HG02870 (cell line): ENCODE measurements around the gene POU2AF1.
"Not testable (repeated sequence)": the region's sequence is repeated elsewhere in the genome, so short reads cannot be mapped to it uniquely, and the experiment has no call there.

Experiments
- ATAC-seq: cut with Tn5 transposase; IDR thresholded peaks from one replicate; pipeline ENCODE4 v1.9.1; 2021; ENCODE audit warnings: mild to moderate bottlenecking, moderate library complexity; ENCODE audit not compliant: unreplicated experiment

The POU2AF1 gene

DNA sequence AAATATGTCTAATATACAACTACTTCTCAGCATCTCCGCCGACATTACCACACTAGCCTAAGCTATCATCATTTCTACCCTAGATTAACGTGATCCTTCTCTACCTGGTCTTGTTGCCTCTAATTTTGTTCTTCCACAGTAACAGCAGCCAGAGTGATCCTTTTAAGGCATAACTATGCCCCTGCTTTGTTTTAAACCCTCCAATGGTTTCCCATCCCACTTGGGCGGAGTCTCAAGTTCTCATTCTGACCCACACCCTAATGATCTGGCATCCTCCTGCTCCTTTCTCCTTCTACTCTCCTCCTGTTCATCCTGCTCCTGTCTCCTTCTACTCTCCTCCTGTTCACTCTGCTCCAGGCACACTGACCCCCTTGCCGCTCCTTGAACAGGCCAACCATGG lies 31.9 kb upstream of the POU2AF1 start:
- no peak for ATAC-seq

DNA sequence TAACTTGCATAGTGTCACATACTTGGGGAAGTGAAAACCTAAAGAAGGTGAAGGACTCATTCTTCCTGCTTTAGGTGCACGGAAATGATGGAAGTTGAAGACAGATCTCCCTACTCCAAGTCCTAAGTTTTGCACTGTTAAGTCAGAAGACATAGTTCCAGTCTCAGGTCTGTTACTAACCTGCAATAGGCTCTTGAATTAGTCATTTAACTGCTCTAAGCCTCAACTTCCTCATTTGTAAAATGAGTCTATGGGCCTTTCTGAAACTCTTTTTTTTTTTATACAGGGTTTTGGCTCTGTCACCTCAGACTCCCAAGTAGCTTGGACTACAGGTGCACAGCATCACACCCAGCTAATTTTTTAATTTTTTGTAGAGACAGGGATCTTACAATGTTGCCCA lies 30.8 kb upstream of the POU2AF1 start:
- ATAC-seq = peak; percentile 64

DNA sequence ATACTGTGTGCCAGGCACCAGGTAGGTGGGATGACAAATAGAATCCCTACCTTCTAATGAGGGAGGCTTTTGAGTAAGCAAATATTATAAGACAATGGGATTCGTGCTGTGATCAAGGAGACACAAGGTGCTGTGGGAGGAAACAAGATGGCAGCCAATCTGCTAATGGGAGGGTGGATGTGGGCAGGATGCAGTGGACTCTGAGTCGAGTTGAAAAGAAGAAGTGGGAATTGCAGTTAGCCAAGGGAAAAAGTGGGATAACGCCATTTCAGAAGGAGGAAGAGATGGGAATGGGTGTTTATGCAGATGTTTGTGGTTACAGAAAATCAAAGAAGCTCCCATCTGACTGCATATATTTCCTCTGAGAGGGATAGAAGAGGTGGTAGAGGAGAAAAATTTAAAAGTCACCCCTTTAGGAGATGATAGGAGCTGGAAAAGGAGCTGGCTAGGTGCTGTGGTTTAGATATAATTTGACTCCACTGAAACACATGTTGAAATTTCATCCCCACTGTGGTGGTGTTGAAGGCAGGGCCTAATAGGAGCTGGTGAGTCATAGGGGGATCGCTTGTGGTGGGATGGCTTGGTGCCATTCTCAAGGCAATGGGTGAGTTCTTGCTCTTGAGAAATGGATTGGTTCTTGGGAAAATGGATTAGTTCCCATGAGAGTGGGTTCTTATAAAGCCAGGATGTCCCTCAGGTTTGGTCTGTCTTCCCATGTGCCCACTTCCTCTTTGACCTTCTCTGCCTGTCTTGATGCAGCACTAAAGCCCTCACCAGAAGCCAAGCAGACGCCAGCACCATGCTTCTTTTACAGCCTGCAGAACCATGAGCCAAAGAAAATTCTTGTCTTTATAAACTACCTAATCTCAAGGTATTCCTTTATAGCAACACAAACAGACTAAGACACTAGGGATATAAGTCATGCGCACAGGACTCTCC lies 30.0 kb upstream of the POU2AF1 start:
- peak; percentile 48 for ATAC-seq

DNA sequence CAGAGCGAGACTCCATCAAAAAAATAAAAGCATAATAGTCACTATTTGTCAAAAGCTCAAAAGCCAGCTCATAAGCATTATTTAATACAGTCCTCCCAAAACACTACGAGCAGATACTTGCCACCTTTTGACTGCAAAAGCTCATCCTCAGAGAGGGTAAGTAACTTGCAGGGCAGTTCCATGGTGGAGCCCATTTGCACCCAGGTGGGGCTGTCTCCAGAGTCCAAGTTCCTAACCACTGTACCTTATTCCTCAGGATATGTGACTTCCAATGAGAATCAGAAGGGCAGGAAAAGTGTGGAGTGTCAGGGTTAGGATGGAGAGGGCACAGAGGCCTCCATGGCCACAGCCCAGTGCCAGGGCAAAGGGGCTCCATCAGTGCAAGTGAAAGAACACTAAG lies 28.6 kb upstream of the POU2AF1 start:
- ATAC-seq = no peak

DNA sequence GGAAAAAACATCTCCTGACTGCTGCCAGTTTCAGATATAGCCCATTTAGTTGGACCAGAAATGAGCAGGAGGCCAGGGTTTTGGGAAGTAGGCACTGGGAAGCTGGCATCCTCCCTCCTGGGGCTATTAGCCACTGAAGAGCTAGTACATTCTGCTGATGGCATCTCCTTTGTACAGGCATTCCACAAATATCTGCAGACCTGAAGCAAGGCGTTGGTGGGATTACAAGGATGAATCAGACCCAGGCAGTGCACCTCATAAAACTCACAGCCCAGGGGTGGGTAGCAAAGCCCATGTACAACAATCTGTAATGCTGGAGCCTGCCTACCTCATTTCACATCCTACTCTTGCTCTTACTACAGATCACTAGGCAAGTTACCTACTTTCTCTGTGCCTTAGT lies 27.5 kb upstream of the POU2AF1 start:
- no peak for ATAC-seq

DNA sequence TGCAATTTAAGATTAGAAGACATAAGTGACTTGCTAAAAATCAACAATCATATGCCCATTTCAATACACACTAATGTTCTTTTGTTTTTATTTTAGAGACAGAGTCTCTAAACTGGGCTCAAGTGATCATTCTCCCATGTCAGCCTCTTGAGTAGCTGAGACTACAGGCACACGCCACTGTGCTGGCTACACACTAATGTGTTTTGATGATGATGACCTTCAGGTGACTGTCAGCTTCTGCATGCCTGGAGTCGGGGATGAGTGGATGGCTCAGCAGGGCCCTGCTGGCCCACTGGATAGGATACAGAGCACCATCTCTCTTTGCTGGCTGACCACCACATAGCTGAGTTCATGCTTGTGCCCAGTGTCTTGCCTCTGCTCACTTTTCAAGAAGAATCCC lies 27.0 kb upstream of the POU2AF1 start:
- no peak for ATAC-seq

DNA sequence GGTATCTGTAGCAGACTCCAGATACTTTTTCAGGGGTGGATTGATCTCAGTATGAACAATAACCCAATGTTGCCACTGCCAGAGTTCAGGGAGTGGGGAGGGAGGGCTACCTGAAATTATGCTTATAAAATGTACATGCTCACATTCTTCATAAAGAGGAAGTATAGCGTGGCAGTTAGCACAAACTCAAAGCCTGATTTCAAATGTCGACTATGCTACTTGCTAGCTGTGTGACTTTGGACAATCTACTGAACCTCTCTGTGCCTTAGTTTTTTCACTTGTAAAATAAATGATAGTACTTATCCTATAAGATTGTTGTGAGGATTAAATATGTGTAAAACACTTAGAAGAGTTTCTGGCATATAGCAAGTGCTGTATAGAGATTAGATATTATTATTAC lies 26.5 kb upstream of the POU2AF1 start:
- no peak for ATAC-seq

DNA sequence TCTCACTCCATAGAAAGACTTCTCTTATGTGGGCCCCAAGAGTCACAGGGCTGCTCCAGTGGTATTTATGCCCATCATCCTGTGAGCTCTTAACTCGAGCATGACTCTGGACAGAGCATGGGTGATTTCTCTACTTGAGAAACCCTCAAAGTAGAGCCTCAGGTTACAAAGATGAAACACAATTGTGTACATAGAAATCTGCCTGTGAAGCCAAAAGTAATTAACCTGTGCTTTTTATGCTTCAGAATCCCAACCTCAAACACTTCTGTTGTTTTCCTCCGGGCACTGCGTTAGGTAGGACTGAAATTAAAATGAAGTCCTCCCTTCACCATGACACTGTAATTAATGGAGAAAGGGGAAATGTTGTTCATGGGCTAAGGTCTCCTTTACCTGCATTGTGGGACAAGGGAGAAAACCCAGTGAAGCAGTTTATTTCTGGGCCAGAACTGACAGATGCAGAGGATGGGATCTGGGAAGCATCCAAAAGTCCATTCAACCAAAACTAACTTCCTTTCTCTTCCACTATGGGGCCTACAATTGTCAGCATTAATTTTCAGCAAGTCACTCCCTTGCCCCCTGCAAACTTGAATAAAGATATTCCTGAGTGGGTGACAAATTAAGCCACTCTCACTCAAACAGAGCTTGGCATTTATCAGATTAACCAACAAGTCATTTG lies 24.1 kb upstream of the POU2AF1 start:
- ATAC-seq = no peak

DNA sequence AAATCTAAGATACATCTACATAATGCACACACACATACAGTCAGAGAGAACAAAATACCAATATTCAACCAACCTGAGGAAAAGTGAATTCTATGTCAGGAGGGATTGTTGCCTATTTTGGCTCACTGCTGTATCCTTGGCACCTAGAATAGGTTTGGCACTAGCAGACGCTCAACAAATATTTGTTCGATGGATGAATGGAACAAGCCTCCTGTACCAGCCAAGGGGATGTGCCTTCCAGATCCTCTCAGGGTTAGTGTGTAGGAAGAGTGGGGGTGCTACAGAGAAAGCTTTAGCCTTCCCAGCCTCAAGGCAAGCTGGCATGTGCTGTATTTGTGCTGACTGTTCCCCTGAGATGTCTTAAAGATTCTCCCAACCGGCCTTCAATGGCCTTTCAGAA lies 23.3 kb upstream of the POU2AF1 start:
- no peak for ATAC-seq

DNA sequence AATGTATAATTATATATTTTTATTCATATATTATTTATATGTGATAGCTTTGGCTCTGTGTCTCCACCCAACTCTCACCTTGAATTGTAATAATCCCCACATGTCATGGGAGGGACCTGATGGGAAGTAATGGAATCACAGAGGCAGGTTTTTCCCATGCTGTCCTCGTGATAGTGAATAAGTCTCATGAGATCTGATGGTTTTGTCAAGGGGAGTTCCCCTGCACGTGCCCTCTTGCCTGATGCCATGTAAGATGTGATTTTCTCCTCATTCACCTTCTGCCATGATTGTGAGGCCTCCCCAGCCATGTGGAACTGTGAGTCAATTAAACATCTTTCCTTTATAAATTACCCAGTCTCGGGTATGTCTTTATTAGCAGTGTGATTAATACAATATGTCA lies 22.9 kb upstream of the POU2AF1 start:
- ATAC-seq = not testable (repeated sequence)

DNA sequence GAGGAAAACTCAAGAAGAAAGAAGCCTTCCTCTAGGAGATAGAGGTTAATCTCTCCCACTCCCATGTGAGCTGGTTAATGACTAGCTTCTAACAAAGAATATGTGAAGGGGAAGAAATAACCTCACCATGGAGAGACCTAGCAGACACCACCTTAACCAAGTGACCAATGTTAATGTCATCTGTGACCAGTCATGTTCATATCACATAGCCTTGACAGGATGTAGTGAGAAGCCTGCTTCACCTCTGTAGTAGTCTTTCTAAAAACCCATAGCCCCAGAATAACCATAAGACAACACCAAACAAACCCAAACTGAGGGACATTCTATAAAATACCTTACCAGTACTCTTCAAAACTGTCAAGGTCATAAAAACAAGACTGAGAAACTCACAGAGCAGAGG lies 21.5 kb upstream of the POU2AF1 start:
- ATAC-seq = peak; percentile 31

DNA sequence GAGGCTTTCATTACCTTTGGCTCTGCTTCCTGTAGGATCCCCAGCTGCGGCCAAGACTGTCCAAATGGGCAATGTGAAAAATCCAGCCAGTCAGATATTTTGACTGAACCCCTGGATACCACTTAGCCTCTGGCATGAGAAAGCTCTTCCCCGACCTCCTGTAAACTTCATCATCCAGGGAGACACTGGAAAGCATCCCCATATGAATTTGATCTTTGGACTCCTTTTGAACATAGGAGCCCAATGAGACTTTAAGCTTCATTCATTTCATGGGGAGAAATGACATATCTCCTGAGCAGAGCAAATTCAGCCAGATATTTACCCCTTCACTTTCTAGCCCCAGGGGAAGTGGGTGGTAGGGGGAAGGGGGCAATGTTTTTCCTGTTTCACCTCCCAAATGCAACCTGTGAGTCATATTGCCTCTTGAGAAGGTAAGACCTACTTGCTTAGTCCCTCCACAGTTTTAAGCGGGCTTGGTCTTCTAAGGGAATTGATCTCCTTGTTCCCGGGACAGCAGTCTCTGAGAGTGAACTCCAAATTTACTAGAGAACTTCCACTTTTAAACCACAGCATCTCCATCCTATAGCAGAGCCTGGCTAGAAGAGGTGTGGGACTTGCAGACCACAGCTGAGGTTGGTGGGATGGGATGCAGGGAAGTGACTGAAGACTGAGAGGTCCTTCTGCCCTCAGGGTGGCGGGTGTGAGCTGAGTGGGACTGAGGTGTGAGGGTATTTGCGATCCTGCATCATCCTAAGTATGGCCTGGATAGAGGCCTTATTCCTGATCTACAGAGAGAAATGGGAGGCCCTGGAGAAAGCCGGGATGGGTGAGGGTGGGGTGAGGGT lies 20.3 kb upstream of the POU2AF1 start:
- ATAC-seq = peak; percentile 35

DNA sequence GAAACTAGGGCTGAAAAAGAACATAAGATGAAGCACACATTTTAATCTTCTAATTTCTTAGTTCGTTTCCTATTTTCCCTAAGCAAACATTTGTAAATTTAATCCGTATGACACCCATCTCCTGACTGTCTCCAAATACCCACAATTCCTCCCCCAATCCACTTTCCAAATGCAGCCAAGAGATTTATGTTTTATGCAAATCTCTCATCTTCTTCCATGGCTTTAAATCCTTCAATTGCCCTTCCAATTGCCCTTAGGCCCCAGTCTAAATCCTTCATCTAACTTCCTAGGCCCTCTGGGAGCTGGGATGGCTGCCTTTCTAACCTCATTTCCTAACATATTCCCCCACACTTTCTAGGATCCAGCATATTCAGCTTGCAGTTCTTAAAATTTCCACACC lies 18.0 kb upstream of the POU2AF1 start:
- no peak for ATAC-seq

DNA sequence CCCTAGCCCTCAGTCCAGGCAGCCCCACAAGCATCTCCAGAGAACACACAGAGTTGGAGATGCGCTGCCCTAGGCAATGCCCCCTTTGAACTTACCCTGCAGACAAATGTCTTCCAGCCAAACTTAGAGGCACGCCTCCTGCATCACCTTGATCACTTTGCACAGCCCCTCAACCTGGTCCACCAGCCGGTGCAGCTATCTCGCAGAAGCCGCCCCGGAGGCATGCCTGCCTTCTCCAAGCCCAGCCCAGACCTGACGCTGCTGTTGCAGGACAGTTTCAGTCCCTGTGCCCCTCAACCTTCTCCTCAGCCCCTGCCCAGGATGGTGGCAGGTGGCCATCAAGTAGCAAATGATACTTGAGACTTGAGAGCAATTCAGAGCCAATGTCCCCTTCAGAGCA lies 16.7 kb upstream of the POU2AF1 start:
- no peak for ATAC-seq

DNA sequence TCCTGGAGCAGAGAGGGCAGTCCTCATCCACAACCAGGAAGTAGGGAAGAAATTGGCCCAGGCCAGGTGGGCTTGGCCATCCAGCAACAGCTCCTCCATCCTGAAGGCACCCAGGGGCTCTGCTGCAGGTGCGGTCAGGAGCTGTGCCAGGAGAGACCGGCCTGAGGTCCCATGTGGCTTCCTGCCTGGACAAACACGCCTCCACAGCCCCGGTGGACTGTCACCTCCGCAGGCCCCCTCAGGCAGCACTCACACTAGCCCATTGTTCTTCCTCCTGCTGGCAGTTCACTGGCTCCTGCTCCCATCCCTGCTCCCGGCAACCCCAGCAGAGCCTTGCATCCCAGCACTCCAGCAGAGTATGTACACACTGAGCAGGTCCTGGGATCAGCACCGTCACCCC lies 16.0 kb upstream of the POU2AF1 start:
- ATAC-seq = no peak

DNA sequence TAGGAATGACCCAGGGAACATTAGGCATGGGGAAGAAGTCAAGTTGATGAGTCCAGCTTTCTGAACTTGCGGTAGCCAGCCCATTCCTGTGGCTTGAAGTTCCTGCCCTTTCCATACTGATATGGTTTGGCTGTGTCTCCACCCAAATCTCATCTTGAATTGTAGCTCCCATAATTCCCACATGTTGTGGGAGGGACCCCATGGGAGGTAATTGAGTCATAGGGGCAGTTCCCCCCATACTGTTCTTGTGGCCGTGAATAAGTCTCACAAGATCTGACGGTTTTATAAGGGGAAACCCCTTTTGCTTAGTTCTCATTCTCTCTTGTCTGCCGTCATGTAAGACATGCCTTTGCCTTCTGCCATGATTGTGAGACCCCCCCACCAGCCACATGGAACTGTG lies 15.1 kb upstream of the POU2AF1 start:
- ATAC-seq = not testable (repeated sequence)

DNA sequence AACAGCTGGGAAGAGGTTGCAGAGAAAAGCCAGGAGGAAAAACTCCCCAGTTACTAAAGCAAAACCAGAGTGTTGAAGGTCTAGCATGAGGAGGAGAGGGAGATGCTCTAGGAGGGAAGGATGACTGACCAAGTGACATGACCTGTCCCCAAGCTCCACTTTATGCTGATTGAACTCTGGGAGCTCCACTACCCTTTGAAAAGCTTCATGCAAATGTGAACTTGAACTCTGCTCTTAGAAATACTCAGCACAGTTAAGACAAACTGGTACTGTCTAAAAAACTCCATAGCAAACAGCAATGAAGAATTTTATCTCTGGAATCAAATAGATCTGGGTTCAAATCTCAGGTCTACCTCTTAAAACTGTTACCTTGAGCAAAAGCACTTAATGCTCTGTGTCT lies 14.5 kb upstream of the POU2AF1 start:
- no peak for ATAC-seq

DNA sequence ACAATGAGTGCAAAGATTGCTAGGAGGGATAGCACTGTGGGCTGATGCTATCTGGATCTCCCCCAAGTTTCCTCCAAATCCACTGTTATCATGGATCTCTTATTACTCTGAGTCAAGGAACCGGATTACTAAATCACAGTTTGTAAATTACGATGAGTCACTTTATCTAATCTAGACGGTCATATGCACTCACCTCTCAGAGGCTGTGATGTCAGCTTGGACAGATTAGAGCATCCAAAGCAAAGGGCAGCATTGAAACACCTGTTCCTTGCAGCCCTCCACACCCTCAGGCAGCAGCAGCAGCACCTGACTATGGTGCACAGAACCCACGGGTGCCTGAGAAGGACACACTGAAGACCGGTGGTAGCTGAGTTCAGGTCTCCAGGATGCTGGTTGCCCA lies 14.0 kb upstream of the POU2AF1 start:
- no peak for ATAC-seq

DNA sequence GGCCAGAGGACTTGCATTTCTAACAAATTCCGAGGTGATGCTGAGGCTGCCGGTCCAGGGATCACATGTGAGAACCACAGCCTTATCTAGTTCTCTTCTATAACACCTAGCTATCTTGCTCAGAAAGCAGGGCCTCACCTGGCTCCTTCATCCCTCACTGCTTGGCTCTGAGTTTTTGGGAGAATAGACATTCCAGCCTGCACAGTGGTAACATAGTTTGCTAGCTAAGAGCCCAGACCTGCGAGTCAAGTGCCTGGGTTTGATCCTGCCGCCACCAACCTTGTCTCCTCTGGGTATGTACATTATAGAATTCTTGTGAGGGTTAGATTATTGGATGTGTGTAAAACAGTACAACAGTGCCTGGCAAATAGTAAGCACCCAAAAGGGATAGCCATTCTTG lies 13.5 kb upstream of the POU2AF1 start:
- ATAC-seq = no peak

DNA sequence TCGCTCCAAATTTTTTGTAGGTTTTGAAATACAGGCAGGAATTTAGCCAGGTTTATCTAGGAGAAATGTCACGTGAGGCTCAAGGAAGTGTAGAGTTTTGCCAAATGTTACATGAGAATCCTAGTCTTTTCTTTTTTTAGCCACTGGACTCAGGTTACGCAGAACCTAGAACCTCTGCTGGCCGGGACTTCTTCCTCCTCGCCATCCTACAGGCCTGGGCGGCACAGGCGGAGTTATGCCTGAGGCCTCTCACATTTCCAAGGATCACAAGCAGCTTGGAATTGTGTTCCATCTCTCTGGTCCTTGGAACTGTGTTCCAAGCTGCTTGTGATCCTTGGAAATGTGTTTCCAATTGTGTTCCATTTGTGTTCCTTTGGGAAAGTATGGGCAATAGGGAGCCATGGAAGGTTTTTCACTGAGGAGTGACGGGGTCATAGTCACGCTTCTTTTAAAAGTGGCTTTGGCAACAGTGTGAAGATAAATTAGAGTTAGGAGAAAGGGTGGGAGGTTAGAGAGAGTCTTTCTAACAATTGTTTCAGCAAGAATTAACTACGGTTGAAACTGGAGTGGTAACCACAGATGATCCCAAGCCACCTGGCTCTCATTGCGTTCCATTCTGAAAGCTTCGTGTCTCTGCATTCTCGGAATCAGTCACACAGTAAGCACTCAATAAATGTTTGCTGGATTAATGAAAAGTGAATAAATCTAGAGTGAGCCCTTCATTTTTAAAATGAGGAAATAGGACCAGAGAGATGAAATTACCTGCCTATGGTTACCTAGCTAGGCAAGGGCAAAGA lies 12.5 kb upstream of the POU2AF1 start:
- peak; percentile 47 for ATAC-seq

DNA sequence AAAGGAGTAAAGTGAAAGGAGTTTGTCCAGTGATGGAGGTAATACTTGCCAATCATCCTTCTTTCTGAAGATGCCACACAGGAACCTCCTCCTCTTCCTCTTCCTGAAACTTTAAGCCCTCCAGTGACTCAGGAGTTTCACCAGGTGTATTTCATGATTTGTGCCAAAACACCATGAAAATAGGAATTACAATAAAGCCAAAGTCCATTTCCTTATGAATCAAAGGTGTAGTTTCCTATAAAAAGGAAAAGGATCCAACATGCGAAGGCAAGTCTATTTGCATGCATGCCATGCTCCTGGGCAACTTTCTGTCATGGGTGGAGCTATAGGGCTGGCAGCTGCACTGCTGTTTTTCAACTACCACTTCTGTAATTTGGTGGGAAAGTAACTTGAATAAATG lies 9.8 kb upstream of the POU2AF1 start:
- ATAC-seq = no peak
